SHP77 (cell line): ENCODE data around the gene LRRC4.

Experiments
- DNase-seq, 2 experiments: peaks; one replicate each; lab custom pipeline; 2025; lab: John Stamatoyannopoulos, UW

LRRC4 gene

GRCh38 chr7:128006550-128007302, 24.5 kb downstream of the LRRC4 start:
- DNase-seq = no peak

- DNase-seq = no peak
Observed at GRCh38 chr7:128005759-128006159, 25.5 kb downstream of the LRRC4 start.

- DNase-seq = peak; percentile 13 to 17
Observed at GRCh38 chr7:128005117-128005516, 26.1 kb downstream of the LRRC4 start.

- DNase-seq = no peak
Observed at GRCh38 chr7:128004623-128005022, 26.6 kb downstream of the LRRC4 start.

DNA sequence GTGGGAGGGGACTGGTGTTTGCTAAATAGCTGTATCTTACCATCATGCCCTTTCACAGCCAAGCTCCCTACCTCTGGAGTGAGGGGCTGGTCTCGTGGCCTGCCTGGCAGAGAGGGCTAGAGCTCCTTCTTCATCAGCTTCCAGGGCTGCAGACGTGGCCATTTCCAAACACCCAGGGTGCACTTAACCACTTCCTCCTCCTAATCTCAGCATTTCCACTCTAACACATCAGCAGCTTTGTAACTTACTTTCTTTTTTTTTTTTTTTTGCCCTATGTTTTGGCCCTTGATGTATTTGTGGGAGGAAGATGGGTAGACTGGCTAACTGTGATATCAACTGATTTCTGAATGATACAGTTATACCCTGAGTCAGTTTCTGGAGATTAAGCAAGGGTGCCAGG, 27.4 kb downstream of the LRRC4 start:
- no peak for DNase-seq

GRCh38 chr7:128003167-128003566, 28.1 kb downstream of the LRRC4 start:
- DNase-seq = no peak

DNA sequence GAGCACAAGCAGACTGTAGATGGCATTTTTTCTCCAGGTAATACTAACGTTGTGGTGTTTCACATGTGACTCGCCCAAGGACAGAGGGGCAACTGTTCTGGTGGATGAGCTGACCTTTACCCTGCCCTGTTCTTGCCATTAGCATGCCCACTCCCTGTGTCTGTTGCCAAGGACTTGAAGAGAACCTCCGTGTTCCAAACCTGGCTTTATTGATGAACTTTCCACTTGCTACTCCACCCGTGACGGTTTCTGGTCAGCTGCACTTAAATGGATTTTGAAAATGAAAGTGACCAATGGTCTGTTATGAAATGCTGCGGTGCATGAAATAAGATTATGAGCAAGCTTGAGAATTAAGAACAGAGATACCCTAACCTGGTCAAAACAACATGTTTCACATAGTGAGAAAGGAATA, 30.4 kb downstream of the LRRC4 start:
- DNase-seq = no peak

GRCh38 chr7:128000048-128000447, 31.2 kb downstream of the LRRC4 start:
- no peak for DNase-seq

DNA sequence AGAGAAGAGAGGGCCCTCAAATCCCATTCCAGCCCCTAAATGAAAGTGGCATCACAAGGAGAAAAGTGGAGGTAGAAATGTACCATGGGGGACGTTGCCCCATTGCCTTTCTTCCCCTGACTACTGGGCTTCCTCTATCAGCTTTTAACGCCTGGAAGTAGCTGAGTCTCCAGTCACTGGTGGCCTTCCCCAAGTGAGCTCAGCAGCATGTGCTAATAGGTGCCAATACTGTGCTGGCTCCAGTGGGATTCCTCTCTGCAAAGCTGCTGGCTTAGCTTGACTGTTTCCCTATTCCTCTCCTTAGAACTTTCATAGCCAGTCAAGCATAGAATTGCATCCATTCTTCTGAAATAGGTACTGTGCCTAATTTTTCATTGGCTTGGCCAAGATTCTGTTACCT, 32.6 kb downstream of the LRRC4 start:
- DNase-seq = no peak

- no peak for DNase-seq
Observed at GRCh38 chr7:127997226-127997922, 33.9 kb downstream of the LRRC4 start.

- no peak for DNase-seq
Observed at GRCh38 chr7:127996253-127997071, 34.8 kb downstream of the LRRC4 start.

DNA sequence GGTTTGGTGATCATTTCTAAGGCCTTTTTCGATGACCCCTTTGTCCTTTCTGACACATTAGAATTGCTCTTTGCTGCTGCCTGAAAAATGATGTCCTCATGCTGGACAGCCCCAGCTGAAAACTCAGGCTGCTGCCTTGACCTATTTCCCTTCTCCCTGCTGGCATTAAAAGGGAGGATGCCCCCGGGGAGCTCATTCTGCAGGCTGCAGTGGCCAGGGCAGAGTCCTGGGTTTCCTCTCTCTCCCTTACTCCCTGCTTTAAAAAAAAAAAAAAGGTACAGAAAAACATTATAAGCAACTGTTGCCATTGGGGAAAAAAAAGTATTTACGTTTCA, 35.4 kb downstream of the LRRC4 start:
- no peak for DNase-seq

GRCh38 chr7:127995156-127995880, 35.9 kb downstream of the LRRC4 start:
- no peak for DNase-seq

- no peak for DNase-seq
Observed at GRCh38 chr7:127993987-127994386, 37.2 kb downstream of the LRRC4 start.

GRCh38 chr7:127993317-127993716, 37.9 kb downstream of the LRRC4 start:
- no peak for DNase-seq

DNA sequence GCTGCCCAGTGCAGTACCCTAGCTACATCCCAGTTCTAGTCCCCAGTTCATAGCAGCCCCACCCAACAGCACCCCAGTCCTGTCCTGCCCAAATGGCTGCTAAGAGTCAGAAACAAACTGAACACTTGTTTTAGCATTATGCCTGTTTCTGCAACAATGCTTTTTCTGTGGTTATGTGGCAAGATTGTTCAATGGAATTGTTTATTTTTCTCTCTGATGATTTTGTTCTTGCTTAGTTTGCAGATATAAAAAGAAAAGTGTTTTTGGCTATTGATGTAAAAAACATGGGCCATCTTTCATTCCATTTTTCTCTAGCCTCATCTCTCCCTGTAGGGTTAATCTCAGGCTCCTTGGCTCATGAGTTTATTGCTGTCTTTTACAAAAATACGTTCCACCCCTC, 42.5 kb downstream of the LRRC4 start:
- DNase-seq = no peak

DNA sequence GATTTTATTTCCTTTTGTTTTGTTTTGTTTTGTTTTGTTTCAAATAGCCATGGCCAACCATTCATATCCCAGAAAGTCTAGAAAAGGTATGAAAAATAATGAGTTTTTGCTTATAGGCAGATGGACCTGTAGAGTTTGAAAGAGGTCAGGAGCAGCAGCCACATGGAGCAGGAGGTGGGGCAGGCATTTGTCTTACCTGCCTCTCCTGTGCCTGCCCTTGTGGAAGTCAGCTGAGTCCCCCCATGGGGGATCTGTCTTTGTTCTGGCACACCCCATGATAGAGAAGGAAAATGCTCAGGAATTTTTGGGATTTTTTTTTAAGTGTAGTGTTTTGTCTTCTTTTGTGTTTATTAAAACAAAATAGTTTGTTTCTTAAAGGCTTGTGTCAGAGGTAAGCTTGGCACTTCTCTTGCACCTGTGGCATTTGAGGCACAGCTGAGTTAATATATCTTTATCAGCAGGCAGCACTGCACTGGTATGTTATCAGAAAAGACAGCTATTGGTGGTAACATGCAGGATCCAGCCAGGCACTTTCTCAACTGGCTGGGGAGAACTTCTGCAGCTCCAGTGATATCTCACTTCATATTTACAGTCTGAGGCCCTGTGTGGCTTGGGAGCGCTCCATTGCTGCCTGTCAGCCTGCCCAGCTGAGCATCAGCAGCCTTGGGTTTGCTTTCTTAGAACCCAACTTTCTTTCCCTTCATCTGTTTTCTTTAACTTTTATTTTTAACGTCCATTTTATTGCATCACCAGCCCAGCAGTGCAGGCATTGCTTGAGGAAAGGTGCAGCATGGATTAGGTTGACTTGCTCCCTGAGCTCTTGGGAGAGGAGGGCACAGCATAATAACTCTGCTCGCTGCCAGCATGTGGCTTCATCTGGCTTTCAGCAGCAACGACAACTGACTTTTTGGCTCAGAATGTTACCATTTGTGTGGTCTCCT, 44.4 kb downstream of the LRRC4 start:
- no peak for DNase-seq

DNA sequence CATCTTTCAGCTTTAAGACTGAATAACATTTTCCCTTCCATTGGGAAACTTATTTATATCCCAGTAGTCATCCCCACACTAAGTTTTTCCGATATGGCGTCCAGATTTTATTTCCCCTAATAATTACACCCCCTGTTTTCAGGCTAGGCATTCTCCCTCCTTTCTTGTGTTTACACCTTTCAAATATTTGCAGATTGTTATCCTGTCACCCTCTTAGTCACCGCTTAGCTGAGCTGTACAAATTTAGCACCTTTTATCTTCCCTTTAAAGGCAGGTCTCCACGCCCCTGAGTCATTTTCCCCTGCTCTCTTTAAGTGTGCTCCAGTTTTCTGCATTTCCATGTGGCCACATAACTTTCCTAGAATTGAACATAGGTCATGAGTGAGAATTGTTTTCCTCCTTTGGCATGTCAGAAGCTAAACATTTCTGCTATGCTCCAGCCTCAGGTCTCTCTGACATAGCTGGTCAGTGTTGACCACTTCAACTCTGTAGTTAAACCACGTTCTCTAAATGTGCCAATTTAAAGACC, 47.4 kb downstream of the LRRC4 start:
- DNase-seq = no peak

- no peak for DNase-seq
Observed at GRCh38 chr7:127981965-127982364, 49.3 kb downstream of the LRRC4 start.

DNA sequence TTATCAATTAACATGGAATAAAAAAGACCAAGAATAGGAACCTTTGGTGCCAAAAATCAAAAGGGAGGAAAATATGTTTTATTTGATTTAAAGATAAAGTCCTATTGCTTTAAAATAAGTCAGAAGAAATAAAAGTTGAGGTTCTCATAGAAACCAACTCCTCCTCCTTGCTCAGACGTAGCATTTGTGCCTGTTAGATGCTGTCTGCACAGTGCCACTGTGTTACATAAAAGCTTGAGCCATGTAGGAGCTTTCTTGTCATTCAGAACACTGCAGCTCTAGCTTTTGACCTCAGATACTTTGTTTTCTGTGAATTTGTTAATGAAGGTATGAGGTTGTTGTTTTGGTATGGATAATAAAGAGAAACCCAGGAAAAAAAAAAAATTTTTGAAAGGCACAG, 50.3 kb downstream of the LRRC4 start:
- DNase-seq = no peak

DNA sequence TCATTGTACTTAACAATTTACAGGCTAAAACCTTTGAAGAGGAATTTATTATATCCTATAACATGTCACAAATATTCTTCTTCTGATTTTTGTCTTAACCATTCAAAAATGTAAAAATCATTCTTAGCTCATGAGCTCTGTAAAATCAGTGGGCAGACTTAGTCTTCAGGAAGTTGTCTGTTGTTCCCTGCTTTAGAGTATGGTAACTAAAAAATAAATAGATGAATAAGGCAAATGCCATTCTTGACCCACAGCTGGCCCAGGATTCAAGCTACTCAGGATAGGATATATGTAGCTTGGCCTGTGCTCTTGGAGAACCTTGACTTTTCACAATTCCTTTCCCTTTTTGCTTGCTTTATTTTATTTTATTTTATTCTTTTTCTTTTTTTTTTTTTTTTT, 51.5 kb downstream of the LRRC4 start:
- no peak for DNase-seq
